OCI-LY7 (cell line): ENCODE measurements around the gene NPLOC4. TPM values are rescaled to one million over a fixed set of nuclear protein-coding genes. Genes with fewer than 3 reads are reported as not detected.
A peak's percentile ranks its signal among the peaks of the same experiment; 100 is the strongest.

Source experiments
- BruUV-seq: library from RNA; stranded (reverse); fragments of 400-500 nt; replicated peaks from 2 replicates; lab custom pipeline; 2021; lab: Mats Ljungman, UMichigan
- CTCF ChIA-PET: fragments of 300-600 bp; sonication (Branson Sonifier 250); formaldehyde crosslinking; loops from one replicate; lab custom pipeline; 2022; ENCODE audit warnings: antibody characterized with exemption; ENCODE audit not compliant: unreplicated experiment; lab: Charles Lee
- POLR2A ChIA-PET: fragments of 300-600 bp; sonication (Branson Sonifier 250); formaldehyde crosslinking; loops from one replicate; lab custom pipeline; 2022; ENCODE audit warnings: antibody characterized with exemption; lab: Charles Lee
- DNase-seq: peaks from one replicate; pipeline ENCODE4 v3.0.0-alpha.2; 2015; ENCODE audit warnings: low spot score
- H2AFZ ChIP-seq: fragments of 200-600 bp; sonication (generic), shearing (Covaris generic); 2 replicates; pipeline ENCODE4 v1.6.1; 2014; ENCODE audit warnings: mild to moderate bottlenecking, antibody characterized with exemption, low read length, moderate library complexity
- H3K27ac ChIP-seq: fragments of 200-600 bp; sonication (generic); 2 replicates; pipeline ENCODE4 v1.5.1; 2014; ENCODE audit warnings: mixed run types, low read depth, mild to moderate bottlenecking, moderate library complexity, low read length, inconsistent platforms; ENCODE audit not compliant: poor library complexity, severe bottlenecking
- H3K36me3 ChIP-seq: fragments of 200-600 bp; sonication (generic); 2 replicates; pipeline ENCODE4 v1.6.1; 2014; ENCODE audit warnings: mild to moderate bottlenecking, antibody characterized with exemption, low read length, moderate library complexity, mixed read lengths; ENCODE audit not compliant: insufficient read depth
- H3K4me1 ChIP-seq: fragments of 200-600 bp; sonication (generic); 2 replicates; pipeline ENCODE4 v1.5.1; 2014; ENCODE audit warnings: mild to moderate bottlenecking, low read length; ENCODE audit not compliant: insufficient read depth, poor library complexity, severe bottlenecking
- H3K4me2 ChIP-seq: fragments of 200-600 bp; sonication (generic); 2 replicates; pipeline ENCODE4 v1.6.1; 2014; ENCODE audit warnings: mild to moderate bottlenecking, low read length
- H3K4me3 ChIP-seq: fragments of 200-600 bp; sonication (generic); 2 replicates; pipeline ENCODE4 v1.5.1; 2014; ENCODE audit warnings: mild to moderate bottlenecking, low read depth, low read length; ENCODE audit not compliant: poor library complexity, severe bottlenecking
- H3K79me2 ChIP-seq: fragments of 200-600 bp; sonication (generic); 2 replicates; pipeline ENCODE4 v1.6.1; 2016; ENCODE audit warnings: low read depth, mild to moderate bottlenecking, low read length, moderate library complexity, mixed read lengths; ENCODE audit not compliant: insufficient read depth
- H3K9me2 ChIP-seq: fragments of 200-600 bp; sonication (generic); 2 replicates; pipeline ENCODE4 v1.6.1; 2016; ENCODE audit warnings: mild to moderate bottlenecking, low read length, mixed read lengths; ENCODE audit not compliant: insufficient read depth
- H3K9me3 ChIP-seq: fragments of 200-600 bp; sonication (generic); 2 replicates; pipeline ENCODE4 v1.6.1; 2014; ENCODE audit warnings: mild to moderate bottlenecking, mixed run types, low read length, mixed read lengths
- H4K20me1 ChIP-seq: fragments of 200-600 bp; sonication (generic); 2 replicates; pipeline ENCODE4 v1.6.1; 2014; ENCODE audit warnings: mild to moderate bottlenecking, antibody characterized with exemption, low read length, moderate library complexity, mixed read lengths; ENCODE audit not compliant: insufficient read depth
- CTCF ChIP-seq: fragments of 200-600 bp; sonication (generic); conservative IDR thresholded peaks from 2 replicates; pipeline ENCODE4 v1.5.1; 2014; ENCODE audit warnings: mild to moderate bottlenecking, antibody characterized with exemption, low read length, moderate library complexity, mixed read lengths
- EZH2phosphoT487 ChIP-seq: fragments of 200-600 bp; sonication (generic); IDR thresholded peaks from 2 replicates; pipeline ENCODE4 v1.6.1; 2018; ENCODE audit warnings: low read depth, borderline replicate concordance, mild to moderate bottlenecking, mixed run types, antibody characterized with exemption, low read length, moderate library complexity, mixed read lengths
- intact Hi-C: fragments of 100-400 bp; cut with micrococcal nuclease; formaldehyde crosslinking; loops from one replicate; pipeline ENCODE4 v1.10.0; 2022; ENCODE audit not compliant: unreplicated experiment
- total RNA-seq, 2 experiments: library from RNA; depleted of rRNA in 1 of 2; stranded (reverse); fragments of >200 nt in 1 of 2; shearing (Covaris generic) in 1 of 2; gene quantifications; 2 replicates each; pipeline ENCODE4 v1.2.3, GENCODE V29; 2014 to 2022

NPLOC4 gene
- total RNA-seq, 2 experiments from 2014 or later, result 69.6 to 118 TPM

DNA sequence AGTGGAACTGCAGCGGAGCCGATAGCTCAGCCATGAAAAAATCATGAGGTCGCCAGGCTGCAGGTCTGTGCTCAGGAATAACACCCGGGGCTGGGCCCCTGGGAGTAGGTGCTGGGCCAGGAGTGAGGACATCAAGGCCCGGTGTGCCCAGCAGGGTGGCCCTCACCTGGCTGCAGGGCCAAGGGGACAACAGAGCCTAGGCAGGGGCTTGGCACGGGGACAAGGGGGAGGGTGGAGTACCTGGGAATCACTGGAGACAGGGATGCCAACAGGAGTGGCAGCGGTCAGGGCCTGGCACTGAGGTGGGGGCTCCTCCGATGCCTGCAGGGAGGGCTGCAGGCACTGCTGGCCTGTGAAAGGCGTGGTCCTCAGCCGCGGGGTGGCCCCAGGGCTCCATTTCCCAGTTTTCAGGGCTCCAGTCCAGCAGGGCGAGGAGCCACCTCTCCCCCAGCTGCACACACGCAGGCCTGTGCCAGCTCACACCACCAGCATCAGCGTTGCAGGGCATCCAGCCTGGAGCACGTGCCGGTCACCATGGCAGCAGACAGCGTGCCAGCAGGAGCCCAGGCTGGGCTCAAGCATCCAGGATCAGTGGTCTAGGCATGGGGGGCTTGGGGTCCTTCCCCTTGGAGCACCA is 113.4 kb downstream of the NPLOC4 start:
- intact Hi-C loops, result no loop called here
- H3K36me3 ChIP-seq, result no peaks in the 10 kb centered on the region
- CTCF ChIA-PET, result interaction anchor here (0.6 kb wide), 1 partner anchor 161 kb away, joined by 3 read pairs; no protein-coding TSS in a partner anchor
- no peak overlapping the region for H3K4me2 ChIP-seq
- no peak overlapping the region for H3K4me3 ChIP-seq
- DNase-seq, result no peak
- BruUV-seq, result no TSS peak
- no peaks in the 10 kb centered on the region for H3K9me2 ChIP-seq
- no peaks in the 10 kb centered on the region for H4K20me1 ChIP-seq
- H3K79me2 ChIP-seq, result no peaks in the 10 kb centered on the region
- H3K4me1 ChIP-seq, result peaks cover 19% of the 10 kb centered on the region
- no peak overlapping the region for H3K27ac ChIP-seq
- POLR2A ChIA-PET, result interaction anchor here (0.6 kb wide), 1 partner anchor 114 kb away, joined by 3 read pairs; no protein-coding TSS in a partner anchor
- TF ChIP-seq CTCF, result no peak
- no peak for TF ChIP-seq EZH2phosphoT487
- no peaks in the 10 kb centered on the region for H3K9me3 ChIP-seq
- H2AFZ ChIP-seq, result no peak overlapping the region

DNA sequence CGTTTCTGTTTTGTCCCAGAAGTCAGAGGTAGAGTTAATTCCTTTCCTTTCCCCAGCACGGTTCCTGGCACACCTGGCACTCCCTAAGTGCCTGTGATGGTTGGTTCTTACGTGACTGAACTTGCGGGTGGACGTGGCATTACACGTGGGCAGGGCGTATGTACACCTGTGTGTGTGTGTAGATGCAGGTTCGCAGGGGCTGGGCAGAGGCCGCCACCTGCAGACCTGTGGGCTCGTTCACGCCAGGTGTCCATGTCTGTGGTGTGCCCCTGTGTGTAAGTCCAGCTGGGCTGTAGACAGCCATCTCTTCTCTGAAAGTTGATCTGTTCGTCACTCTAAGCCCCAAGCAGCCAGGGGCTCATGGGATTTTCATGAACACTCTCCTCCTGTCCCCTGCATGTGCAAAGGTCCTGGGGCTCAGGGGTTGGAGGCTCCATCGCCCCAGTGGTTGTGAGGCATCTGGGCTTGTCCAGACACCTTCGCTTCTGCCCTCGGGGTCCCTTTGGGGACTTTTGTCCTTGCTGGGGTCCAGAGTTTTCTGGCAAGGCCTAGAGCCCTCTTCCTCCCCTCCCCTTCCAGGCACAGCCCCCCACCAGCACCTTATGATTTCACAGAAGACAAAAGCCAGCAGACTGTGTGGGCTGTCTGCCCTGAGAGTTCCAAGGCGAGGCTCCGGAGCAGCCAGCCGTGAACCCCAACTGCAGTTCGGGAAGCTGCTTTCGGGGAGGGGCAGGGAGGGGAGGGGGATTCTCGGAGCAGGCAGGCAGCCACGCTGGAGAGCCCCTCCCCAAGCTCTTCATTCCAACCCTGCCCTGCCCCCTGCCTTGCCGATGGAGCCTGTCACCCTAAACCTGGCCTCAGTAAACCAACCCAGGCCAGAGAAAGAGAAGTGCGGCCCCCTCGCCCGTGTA is 114.2 kb downstream of the NPLOC4 start:
- H3K27ac ChIP-seq, result no peak overlapping the region
- intact Hi-C loops, result no loop called here
- H3K9me3 ChIP-seq, result no peaks in the 10 kb centered on the region
- TF ChIP-seq EZH2phosphoT487, result no peak
- TF ChIP-seq CTCF, result peak; percentile 67
- peak; percentile 62 for DNase-seq
- H3K4me2 ChIP-seq, result no peak overlapping the region
- H3K9me2 ChIP-seq, result no peaks in the 10 kb centered on the region
- peaks cover 27% of the 10 kb centered on the region for H3K4me1 ChIP-seq
- H3K79me2 ChIP-seq, result no peaks in the 10 kb centered on the region
- POLR2A ChIA-PET, result interaction anchor here (0.6 kb wide), 1 partner anchor 115 kb away, joined by 3 read pairs; no protein-coding TSS in a partner anchor
- no TSS peak for BruUV-seq
- CTCF ChIA-PET, result interaction anchor here (0.6 kb wide), 1 partner anchor 14 kb away, joined by 3 read pairs; no protein-coding TSS in a partner anchor
- no peak overlapping the region for H2AFZ ChIP-seq
- no peak overlapping the region for H3K4me3 ChIP-seq
- no peaks in the 10 kb centered on the region for H3K36me3 ChIP-seq
- H4K20me1 ChIP-seq, result no peaks in the 10 kb centered on the region
